Measurements from ENCODE around the gene SMCO3. TPM values are rescaled to one million over a fixed set of nuclear protein-coding genes. Genes with fewer than 3 reads are reported as not detected.

The SMCO3 gene
- total RNA-seq, 1 experiment from 2014 or later, result not detected

- Histone ChIP-seq H3K27ac (ENCODE audit: low read length) (no peak overlapping the region), H3F3A (ENCODE audit: low read length, unreplicated experiment) (no peaks in the 10 kb centered on the region), H3K36me3 (ENCODE audit: low read depth, low read length) (no peaks in the 10 kb centered on the region), H3K4me3 (ENCODE audit: low read length) (no peak overlapping the region), H3K9me3 (ENCODE audit: low read length) (no peaks in the 10 kb centered on the region), H3K9ac (ENCODE audit: low read length) (no peak overlapping the region), H3K27me3 (ENCODE audit: low read length) (no peaks in the 10 kb centered on the region), H2AFZ (ENCODE audit: low read length) (no peak overlapping the region), H4K20me1 (ENCODE audit: low read length) (no peaks in the 10 kb centered on the region), H3K9me2 (replicated peaks; ENCODE audit: low read length) (no peaks in the 10 kb centered on the region), H3K79me2 (ENCODE audit: low read length) (no peaks in the 10 kb centered on the region), H3K4me2 (ENCODE audit: low read length) (no peak overlapping the region), H3K4me1 (ENCODE audit: insufficient read depth, low read length) (peaks cover 20% of the 10 kb centered on the region)
- POLR2A ChIA-PET (ENCODE audit: unreplicated experiment), result no interaction called here
- TF ChIP-seq EZH2 (IDR thresholded peaks at IDR 0.05; ENCODE audit: low read length, unreplicated experiment) (no peak), EZH2phosphoT487 (IDR thresholded peaks at IDR 0.05; ENCODE audit: borderline replicate concordance, low read length) (no peak), CTCF (conservative IDR thresholded peaks at IDR 0.05; ENCODE audit: low read depth, low read length) (no peak)
- no TSS peak for BruUV-seq (replicated peaks)
- DNase-seq (no peak), ATAC-seq (no peak)
- CTCF ChIA-PET, result no interaction called here
- intact Hi-C loops (cut with micrococcal nuclease), result loop anchor here (2.0 kb wide), 5 partner anchors 34 to 142 kb away; a partner anchor contains a TSS
Measured at GRCh38 chr12:14844401-14844800, 30.4 kb upstream of the SMCO3 start.

GRCh38 chr12:14843425-14843887 lies 29.5 kb upstream of the SMCO3 start, which contains the start of gene ART4:
ART4 (minus strand) TSS chr12:14843526; CDS start chr12:14843113, 413 bp downstream.
- Histone ChIP-seq H3K4me3 (ENCODE audit: low read length) (no peak within 1 kb of the TSS), H3K27ac (ENCODE audit: low read length) (no peak within 1 kb of the TSS), H3K27me3 (ENCODE audit: low read length) (no peaks in the 10 kb centered on the region), H3K9me2 (replicated peaks; ENCODE audit: low read length) (no peaks in the 10 kb centered on the region), H3K79me2 (ENCODE audit: low read length) (no peaks in the 10 kb centered on the region), H3K9me3 (ENCODE audit: low read length) (no peaks in the 10 kb centered on the region), H3K36me3 (ENCODE audit: low read depth, low read length) (no peaks in the 10 kb centered on the region), H2AFZ (ENCODE audit: low read length) (no peak within 1 kb of the TSS), H3K4me2 (ENCODE audit: low read length) (0 out of 2 replicates have a peak within 1 kb of the TSS, but pooled peaks have one; percentile 20), H3K9ac (ENCODE audit: low read length) (no peak within 1 kb of the TSS), H3F3A (ENCODE audit: low read length, unreplicated experiment) (no peaks in the 10 kb centered on the region), H3K4me1 (ENCODE audit: insufficient read depth, low read length) (peaks cover 20% of the 10 kb centered on the region), H4K20me1 (ENCODE audit: low read length) (no peaks in the 10 kb centered on the region)
- CTCF ChIA-PET, result no interaction called here
- ATAC-seq (no peak), DNase-seq (no peak)
- POLR2A ChIA-PET (ENCODE audit: unreplicated experiment), result no interaction called here
- intact Hi-C loops (cut with micrococcal nuclease), result no loop called here
- TF ChIP-seq EZH2phosphoT487 (IDR thresholded peaks at IDR 0.05; ENCODE audit: borderline replicate concordance, low read length) (no peak), EZH2 (IDR thresholded peaks at IDR 0.05; ENCODE audit: low read length, unreplicated experiment) (no peak), CTCF (conservative IDR thresholded peaks at IDR 0.05; ENCODE audit: low read depth, low read length) (no peak)
- no TSS peak for BruUV-seq (replicated peaks)

- H3K9me2 ChIP-seq (replicated peaks; ENCODE audit: low read length), result no peaks in the 10 kb centered on the region
- no peak for DNase-seq
- ChIA-PET POLR2A (ENCODE audit: unreplicated experiment) (no interaction called here), CTCF (no interaction called here)
- ATAC-seq, result no peak
- H3F3A ChIP-seq (ENCODE audit: low read length, unreplicated experiment), result no peaks in the 10 kb centered on the region
- no peaks in the 10 kb centered on the region for H3K79me2 ChIP-seq (ENCODE audit: low read length)
- no peak overlapping the region for H2AFZ ChIP-seq (ENCODE audit: low read length)
- H3K36me3 ChIP-seq (ENCODE audit: low read depth, low read length), result no peaks in the 10 kb centered on the region
- H3K4me2 ChIP-seq (ENCODE audit: low read length), result 0 out of 2 replicates have a peak overlapping the region, but pooled peaks have one; percentile 20
- no peak overlapping the region for H3K9ac ChIP-seq (ENCODE audit: low read length)
- H4K20me1 ChIP-seq (ENCODE audit: low read length), result no peaks in the 10 kb centered on the region
- H3K27me3 ChIP-seq (ENCODE audit: low read length), result no peaks in the 10 kb centered on the region
- peaks cover 25% of the 10 kb centered on the region for H3K4me1 ChIP-seq (ENCODE audit: insufficient read depth, low read length)
- H3K4me3 ChIP-seq (ENCODE audit: low read length), result no peak overlapping the region
- H3K27ac ChIP-seq (ENCODE audit: low read length), result no peak overlapping the region
- intact Hi-C loops (cut with micrococcal nuclease), result no loop called here
- TF ChIP-seq CTCF (conservative IDR thresholded peaks at IDR 0.05; ENCODE audit: low read depth, low read length), result no peak
- no peak for TF ChIP-seq EZH2phosphoT487 (IDR thresholded peaks at IDR 0.05; ENCODE audit: borderline replicate concordance, low read length)
- no peak for TF ChIP-seq EZH2 (IDR thresholded peaks at IDR 0.05; ENCODE audit: low read length, unreplicated experiment)
- BruUV-seq (replicated peaks), result no TSS peak
- H3K9me3 ChIP-seq (ENCODE audit: low read length), result no peaks in the 10 kb centered on the region
Measured at GRCh38 chr12:14842315-14842714, 28.3 kb upstream of the SMCO3 start.
